ENCODE measurements around the gene FTSJ3. TPM values are rescaled to one million over a fixed set of nuclear protein-coding genes. Genes with fewer than 3 reads are reported as not detected.

FTSJ3 gene
- total RNA-seq, 2 donors from 2014 or later, result 24.3 to 58.0 TPM

DNA sequence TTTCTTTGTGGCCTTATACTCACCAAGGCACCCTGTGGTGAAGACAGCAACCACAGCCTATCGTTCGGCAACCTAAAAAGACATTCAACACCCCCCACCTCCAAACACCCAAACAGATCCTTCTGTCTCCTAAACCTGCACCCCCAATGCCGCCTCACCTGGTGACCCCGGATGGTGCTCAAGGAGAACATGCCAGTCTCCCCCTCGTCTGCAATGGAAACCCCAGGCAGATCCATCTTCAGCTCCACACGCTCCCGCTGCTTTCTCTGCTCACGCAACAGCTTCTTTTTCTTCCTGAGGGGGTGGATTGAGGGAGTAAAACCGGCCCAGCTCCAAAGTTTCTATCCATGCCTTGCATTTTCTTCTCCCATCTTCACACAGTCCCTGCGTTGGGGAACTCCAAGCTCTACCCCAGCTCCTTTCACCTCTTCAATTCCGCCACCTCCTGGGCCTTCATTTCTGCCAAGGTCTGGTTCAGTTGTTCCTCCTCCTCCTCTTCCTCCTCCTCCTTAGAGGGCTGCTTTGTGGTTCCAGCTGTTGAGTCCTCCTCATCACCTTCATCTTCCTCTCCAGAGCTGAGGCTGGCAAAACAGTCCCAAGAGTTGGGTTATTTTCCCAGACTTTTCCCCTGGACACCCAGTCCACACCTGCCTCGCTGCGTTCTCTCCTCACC is 3.7 kb downstream of the FTSJ3 start:
- peaks cover 0 to 47% of the 10 kb centered on the region in 2 donors for H3K4me1 ChIP-seq
- DNase-seq (ENCODE audit: low spot score), result no peak
- no peaks in the 10 kb centered on the region for H3K9me3 ChIP-seq
- H3K27ac ChIP-seq, result no peak overlapping the region
- no peak overlapping the region for H3K4me3 ChIP-seq
- peaks cover 66% of the 10 kb centered on the region for H3K36me3 ChIP-seq
- TF ChIP-seq, protein P1, sequence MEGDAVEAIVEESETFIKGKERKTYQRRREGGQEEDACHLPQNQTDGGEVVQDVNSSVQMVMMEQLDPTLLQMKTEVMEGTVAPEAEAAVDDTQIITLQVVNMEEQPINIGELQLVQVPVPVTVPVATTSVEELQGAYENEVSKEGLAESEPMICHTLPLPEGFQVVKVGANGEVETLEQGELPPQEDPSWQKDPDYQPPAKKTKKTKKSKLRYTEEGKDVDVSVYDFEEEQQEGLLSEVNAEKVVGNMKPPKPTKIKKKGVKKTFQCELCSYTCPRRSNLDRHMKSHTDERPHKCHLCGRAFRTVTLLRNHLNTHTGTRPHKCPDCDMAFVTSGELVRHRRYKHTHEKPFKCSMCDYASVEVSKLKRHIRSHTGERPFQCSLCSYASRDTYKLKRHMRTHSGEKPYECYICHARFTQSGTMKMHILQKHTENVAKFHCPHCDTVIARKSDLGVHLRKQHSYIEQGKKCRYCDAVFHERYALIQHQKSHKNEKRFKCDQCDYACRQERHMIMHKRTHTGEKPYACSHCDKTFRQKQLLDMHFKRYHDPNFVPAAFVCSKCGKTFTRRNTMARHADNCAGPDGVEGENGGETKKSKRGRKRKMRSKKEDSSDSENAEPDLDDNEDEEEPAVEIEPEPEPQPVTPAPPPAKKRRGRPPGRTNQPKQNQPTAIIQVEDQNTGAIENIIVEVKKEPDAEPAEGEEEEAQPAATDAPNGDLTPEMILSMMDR (IDR thresholded peaks at IDR 0.05), result no peak
- no peaks in the 10 kb centered on the region for H3K27me3 ChIP-seq

DNA sequence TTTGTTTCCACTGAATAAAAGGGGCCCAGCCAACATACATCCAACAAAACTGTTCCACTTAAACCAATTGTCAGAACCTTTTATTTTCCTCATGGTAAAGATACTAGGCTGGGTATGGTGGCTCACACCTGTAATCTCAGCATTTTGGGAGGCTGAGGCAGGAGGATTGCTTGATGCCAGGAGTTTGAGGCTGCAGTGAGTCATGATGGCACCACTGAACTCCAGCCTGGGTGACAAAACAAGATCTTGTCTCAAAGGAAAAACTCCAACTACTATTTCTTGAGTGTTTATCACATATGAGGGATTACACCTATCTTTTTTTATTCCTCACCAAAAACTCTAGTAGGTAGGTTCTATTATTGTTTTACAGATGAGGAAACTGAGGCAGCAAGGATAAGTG is 4.9 kb downstream of the FTSJ3 start:
- Histone ChIP-seq H3K4me1 (peaks cover 0 to 37% of the 10 kb centered on the region in 2 donors), H3K27ac (peak overlapping the region; percentile 64 to 68), H3K4me3 (no peak overlapping the region), H3K9me3 (no peaks in the 10 kb centered on the region), H3K27me3 (no peaks in the 10 kb centered on the region), H3K36me3 (peaks cover 78% of the 10 kb centered on the region)
- no peak for DNase-seq (ENCODE audit: low spot score)
- TF ChIP-seq, protein P1 (IDR thresholded peaks at IDR 0.05), result no peak

DNA sequence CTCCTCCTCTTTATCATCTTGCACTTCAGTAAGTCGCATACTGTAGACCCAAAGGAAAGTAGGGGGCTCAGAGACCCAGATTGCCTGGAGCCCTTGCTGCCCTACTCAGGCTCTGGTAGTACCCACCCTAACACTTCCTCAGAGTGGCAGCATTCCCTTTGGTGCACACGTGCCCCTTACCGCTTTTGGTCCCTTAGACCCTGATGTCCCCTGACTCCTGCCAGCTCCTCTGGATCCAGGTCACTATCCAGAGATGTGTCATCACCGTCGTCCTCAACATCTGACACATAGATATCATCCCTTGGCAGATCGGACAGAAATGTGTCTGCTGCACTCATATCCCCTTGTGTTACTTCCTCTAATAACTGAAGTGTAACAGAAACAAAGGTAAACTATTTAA is 5.7 kb downstream of the FTSJ3 start:
- peaks cover 0 to 37% of the 10 kb centered on the region in 2 donors for H3K4me1 ChIP-seq

DNA sequence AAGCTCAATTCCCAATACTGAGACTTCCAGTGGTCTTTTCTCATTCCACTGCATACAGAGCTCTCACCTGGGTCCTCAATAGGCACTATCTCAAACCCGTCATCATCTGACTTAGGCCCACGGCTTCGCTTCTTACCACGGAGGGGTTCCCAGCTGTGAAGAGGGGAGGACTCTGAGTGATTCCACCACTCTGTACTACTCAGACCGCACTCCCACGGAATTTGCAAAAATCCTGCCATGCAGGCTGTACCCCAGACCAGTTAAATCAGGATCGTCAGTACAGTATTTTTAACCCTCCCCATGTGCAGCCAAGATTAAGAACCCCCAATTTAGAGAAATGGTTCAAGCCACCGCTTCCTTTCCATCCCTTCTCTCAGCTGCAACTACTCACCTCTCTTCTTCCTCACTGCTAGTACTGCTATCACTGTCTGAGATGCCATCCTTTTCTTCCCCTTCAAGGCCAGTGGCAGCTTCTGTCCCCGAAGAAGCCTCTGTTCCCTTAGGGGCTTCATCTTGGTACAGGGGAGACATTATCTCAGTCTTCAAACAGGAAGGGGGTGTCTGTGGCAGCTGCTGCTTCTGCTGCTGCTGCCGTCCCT is 6.4 kb downstream of the FTSJ3 start:
- TF ChIP-seq, protein P1 (IDR thresholded peaks at IDR 0.05), result no peak
- peaks cover 0 to 31% of the 10 kb centered on the region in 2 donors for H3K4me1 ChIP-seq
- peak overlapping the region; percentile 64 to 68 for H3K27ac ChIP-seq

More for the DNA sequence above, 5.7 kb downstream of the FTSJ3 start:
- no peak for DNase-seq (ENCODE audit: low spot score)
- Histone ChIP-seq H3K36me3 (peaks cover 85% of the 10 kb centered on the region), H3K27me3 (no peaks in the 10 kb centered on the region), H3K9me3 (no peaks in the 10 kb centered on the region), H3K4me3 (no peak overlapping the region), H3K27ac (peak overlapping the region; percentile 64 to 68)
- TF ChIP-seq, protein P1 (IDR thresholded peaks at IDR 0.05), result no peak

DNA sequence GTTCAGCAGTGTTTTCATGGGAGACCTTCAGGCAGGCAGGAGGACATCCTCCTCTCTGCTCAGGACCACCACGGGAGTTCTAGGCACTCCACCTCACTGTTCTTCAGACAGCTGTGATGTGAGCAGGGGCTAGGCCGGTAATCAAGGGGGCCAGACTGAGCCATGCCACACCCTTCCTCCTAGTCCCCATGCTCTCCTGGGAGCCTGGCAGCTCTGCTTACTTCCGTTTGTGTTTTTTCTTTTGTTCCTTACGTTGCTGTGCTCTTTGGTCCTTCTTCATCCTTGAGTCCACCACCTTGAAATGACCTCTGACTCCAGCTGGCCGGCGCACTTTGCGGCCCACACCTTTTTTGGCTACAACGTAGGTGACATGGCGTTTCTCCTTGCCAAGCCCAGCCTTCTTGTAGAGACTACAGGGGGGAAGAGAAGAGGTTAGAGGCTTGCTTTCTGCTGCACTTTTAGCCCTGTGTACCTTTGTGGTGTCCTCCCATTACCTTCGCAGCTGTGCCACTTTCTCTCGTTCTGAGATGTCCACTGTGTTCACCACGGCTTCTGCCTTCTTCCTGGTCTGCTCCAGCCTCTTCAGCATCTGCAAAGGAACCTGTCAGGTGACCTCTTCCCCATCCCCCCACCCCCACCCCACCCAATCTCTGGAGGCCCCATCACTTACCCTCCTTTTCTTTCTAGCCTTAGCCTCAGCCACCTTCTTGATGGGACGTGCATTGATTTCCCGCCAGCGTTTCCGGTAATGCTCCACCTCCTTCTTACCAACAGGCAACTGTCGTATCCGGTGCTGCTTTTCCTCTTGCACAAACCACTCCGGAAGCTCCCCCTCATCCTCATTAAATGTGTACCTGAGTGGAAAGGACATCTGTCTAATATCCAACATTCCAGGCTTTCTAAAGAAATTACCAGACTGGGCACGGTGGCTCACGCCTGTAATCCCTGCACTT is 7.6 kb downstream of the FTSJ3 start:
- TF ChIP-seq, protein P1 (IDR thresholded peaks at IDR 0.05), result no peak

More for the DNA sequence above, 6.4 kb downstream of the FTSJ3 start:
- DNase-seq (ENCODE audit: low spot score), result no peak
- Histone ChIP-seq H3K36me3 (peaks cover 93% of the 10 kb centered on the region), H3K4me3 (no peak overlapping the region), H3K9me3 (no peaks in the 10 kb centered on the region), H3K27me3 (no peaks in the 10 kb centered on the region)

More for the DNA sequence above, 7.6 kb downstream of the FTSJ3 start:
- peaks cover 98% of the 10 kb centered on the region for H3K36me3 ChIP-seq
- H3K27ac ChIP-seq, result peak overlapping the region; percentile 33 to 46
- no peaks in the 10 kb centered on the region for H3K27me3 ChIP-seq
- H3K4me1 ChIP-seq, result peaks cover 0 to 24% of the 10 kb centered on the region in 2 donors
- no peak overlapping the region for H3K4me3 ChIP-seq
- no peak for DNase-seq (ENCODE audit: low spot score)
- no peaks in the 10 kb centered on the region for H3K9me3 ChIP-seq
